Stimulated activated CD4-positive, alpha-beta T cell treated with anti-CD3 and anti-CD28 coated beads, TNF-alpha, amount 100 ng/mL, for 48 hours (primary cell): Measurements from ENCODE around the gene ZBTB48.
"Not testable (repeated sequence)": the region's sequence is repeated elsewhere in the genome, so short reads cannot be mapped to it uniquely, and the experiment has no call there.

Experiments used
- DNase-seq, 3 donors: peaks; one replicate each; pipeline ENCODE4 v3.0.0-alpha.2; 2020; ENCODE audit warnings: low read depth in 3 of 3

ZBTB48 gene

GRCh38 chr1:6591222-6591621, 11.4 kb downstream of the ZBTB48 start:
- DNase-seq = no peak

- no peak for DNase-seq
These were observed 11.8 kb downstream of the ZBTB48 start for GRCh38 chr1:6591644-6592043.

GRCh38 chr1:6592441-6592840, 12.6 kb downstream of the ZBTB48 start:
- DNase-seq = no peak

GRCh38 chr1:6592865-6593593, 13.2 kb downstream of the ZBTB48 start:
- no peak for DNase-seq

GRCh38 chr1:6593810-6594209, 14.0 kb downstream of the ZBTB48 start:
- no peak for DNase-seq

- DNase-seq = no peak
These were observed 15.4 kb downstream of the ZBTB48 start for GRCh38 chr1:6594977-6595740.

GRCh38 chr1:6596351-6596750, 16.6 kb downstream of the ZBTB48 start:
- DNase-seq = no peak

GRCh38 chr1:6596886-6597776, 17.3 kb downstream of the ZBTB48 start:
- no peak for DNase-seq

GRCh38 chr1:6597777-6598131, 18.0 kb downstream of the ZBTB48 start:
- DNase-seq = no peak

GRCh38 chr1:6599141-6599975, 19.6 kb downstream of the ZBTB48 start:
- peak in 1 of 3 donors; percentile 38 for DNase-seq

GRCh38 chr1:6599991-6600390, 20.2 kb downstream of the ZBTB48 start:
- not testable (repeated sequence) for DNase-seq

GRCh38 chr1:6600410-6601048, 20.7 kb downstream of the ZBTB48 start:
- no peak for DNase-seq

GRCh38 chr1:6601049-6601922, 21.5 kb downstream of the ZBTB48 start:
- peak; percentile 72 to 82 (median 81) for DNase-seq

- DNase-seq = no peak
These were observed 22.3 kb downstream of the ZBTB48 start for GRCh38 chr1:6601923-6602668.

GRCh38 chr1:6602669-6603237, 23.0 kb downstream of the ZBTB48 start, which contains the start of gene KLHL21:
TSS of gene KLHL21 (minus strand) at chr1:6602869. CDS start at chr1:6602817, 52 bp downstream.
- DNase-seq = peak; percentile 76 to 81 (median 80)

- DNase-seq = peak in 1 of 3 donors; percentile 54
These were observed 23.6 kb downstream of the ZBTB48 start for GRCh38 chr1:6603238-6603914.

- DNase-seq = no peak
These were observed 24.2 kb downstream of the ZBTB48 start for GRCh38 chr1:6603915-6604558.
